Activated gamma-delta T cell (primary cell): ENCODE results near the gene TOM1L1.

Experiments
- DNase-seq: peaks from one replicate; lab custom pipeline; 2025; lab: John Stamatoyannopoulos, UW

TOM1L1 gene

DNA sequence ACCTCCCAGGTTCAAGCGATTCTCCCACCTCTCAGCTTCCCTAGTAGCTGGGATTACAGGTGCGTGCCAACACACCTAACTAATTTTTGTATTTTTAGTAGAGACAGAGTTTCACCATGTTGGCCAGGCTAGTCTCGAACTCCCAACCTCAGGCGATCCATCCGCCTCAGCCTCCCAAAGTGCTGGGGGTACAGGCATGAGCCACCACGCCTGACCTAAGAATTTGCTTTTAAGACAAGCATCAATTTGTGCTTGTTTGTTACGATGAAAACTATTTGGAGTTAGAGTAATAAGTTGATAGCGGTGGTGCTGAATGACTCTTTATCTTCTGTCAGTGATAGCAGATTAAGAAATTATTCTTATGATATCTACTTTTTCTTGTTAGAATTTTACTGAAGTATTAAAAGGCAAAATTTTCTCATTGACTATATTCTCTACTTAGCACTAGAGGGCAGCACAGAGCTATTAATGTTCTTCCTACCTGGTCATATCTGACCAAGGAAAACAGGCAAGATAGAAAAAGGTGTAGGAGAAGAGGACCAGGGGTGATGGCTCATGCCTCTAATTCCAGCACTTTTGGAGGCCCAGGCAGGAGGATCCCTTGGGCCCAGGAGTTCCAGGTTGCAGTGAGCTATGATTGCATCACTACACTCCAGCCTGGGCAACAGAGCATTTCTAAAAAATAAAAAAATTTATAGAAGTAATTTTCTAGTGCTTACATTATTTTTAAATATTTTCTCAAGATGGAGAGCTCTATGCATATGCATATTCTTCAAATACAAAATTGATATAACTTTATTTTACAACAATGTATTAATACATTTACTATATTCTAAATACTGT is 92.4 kb downstream of the TOM1L1 start:
- no peak for DNase-seq

DNA sequence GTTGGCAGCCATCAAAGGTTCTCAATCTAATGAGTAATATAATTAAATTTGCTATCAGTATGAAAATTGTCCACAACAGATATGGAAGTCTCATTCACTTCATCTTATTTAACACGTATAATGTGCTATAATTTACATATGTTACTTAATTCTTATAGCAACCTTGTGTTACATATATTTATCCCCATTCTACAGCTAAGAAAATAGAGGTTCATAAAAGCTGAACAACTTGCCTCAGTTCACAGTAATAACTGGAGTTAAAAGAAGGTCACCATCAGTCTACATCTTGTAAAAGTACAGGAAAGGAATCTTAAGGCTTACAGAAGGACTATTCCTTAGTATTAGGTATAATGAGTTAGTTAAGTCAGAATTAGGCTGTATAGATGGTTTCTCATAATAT is 95.8 kb downstream of the TOM1L1 start:
- DNase-seq = no peak

DNA sequence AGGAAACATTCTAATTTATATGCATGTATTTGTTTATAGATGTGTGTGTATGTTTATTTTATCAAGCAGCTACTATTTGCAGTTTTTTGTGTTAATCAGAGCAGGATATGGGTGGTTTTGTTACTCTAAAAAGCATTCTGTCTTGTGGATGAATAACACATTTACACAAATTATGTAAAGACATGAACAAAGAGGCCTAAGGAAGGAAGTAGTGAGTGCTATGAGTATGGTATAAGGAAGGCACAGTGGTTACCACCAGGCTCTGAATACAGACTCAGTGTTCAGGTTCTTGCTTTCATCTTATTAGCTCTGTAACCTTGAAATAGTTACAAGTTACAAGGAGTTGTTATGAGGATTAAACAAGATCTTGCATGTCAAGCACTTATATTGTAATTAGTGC is 101.8 kb downstream of the TOM1L1 start:
- no peak for DNase-seq

DNA sequence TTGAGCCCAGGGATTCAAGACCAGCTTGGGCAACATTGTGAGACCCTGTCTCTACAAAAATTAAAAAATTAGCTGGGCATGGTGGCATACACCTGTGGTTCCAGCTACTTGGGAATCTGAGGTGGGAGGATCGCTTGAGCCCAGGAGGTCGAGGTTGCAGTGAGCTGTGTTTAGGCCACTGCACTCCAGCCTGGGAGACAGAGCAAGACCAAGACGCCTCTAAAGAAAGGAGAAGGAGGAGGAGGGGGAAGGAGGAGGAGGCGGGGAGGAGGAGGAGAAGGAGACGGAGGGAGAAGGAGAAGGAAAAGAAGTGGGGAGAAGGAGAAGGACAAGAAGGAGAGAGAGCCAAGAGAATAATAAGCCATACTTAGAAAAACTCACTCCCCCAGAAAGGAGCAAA is 103.8 kb downstream of the TOM1L1 start:
- DNase-seq = no peak

DNA sequence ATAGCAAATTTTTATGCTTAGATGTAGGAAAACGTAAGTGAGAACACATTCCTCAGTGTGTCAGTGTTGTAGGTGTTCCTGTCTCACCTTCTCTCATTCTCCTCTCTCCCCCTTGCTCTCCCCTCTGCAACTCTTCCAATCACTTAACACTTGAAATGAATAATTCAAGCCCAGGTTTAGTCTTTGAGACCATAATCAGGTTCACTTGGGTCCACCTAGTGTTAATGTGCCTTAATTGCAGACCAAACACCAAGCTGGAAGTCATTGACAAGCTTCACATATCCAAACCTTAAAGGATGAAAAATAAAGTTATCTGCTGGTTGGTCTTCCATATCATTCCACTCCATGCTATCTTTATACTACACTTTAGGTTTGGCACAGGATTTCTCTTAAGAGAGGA is 104.9 kb downstream of the TOM1L1 start:
- DNase-seq = no peak
